B cell (primary cell): ENCODE measurements around the gene GRIK5. TPM values are rescaled to one million over a fixed set of nuclear protein-coding genes. Genes with fewer than 3 reads are reported as not detected.

ENCODE experiments used
- ATAC-seq: fragments of 200-7000 bp; cut with Tn5 transposase; one replicate; pipeline ENCODE4 v1.10.0; 2021; ENCODE audit warnings: low read depth, mild to moderate bottlenecking, moderate number of reproducible peaks, moderate library complexity
- CTCF ChIA-PET: fragments of 350-600 bp; sonication (Branson Sonifier 250); formaldehyde crosslinking; loops from one replicate; lab custom pipeline; 2021; ENCODE audit warnings: antibody characterized with exemption, inconsistent platforms; lab: Charles Lee
- POLR2A ChIA-PET: fragments of 350-600 bp; sonication (Branson Sonifier 250); formaldehyde crosslinking; loops from one replicate; lab custom pipeline; 2021; ENCODE audit warnings: antibody characterized with exemption; lab: Charles Lee
- DNase-seq: peaks from one replicate; pipeline ENCODE4 v3.0.0; 2013
- H2AFZ ChIP-seq: 2 replicates; pipeline ENCODE4 v1.6.1; 2012; ENCODE audit warnings: mild to moderate bottlenecking, low read depth, low read length; ENCODE audit not compliant: insufficient read depth, poor library complexity, severe bottlenecking
- H3K27ac ChIP-seq, 2 donors: 1 replicate in 1 of 2; 2 replicates in 1 of 2; pipeline ENCODE4 v1.5.1; 2012 to 2013; ENCODE audit warnings: low read length in 2 of 2, mild to moderate bottlenecking in 2 of 2, moderate library complexity in 1 of 2
- H3K27me3 ChIP-seq, 4 experiments: fragments of 200-600 bp in 1 of 4; sonication (generic) in 1 of 4; replicated peaks in 1 of 4; 1 replicate in 2 of 4; 2 replicates in 2 of 4; pipeline versions ENCODE4 v1.6.1 to v1.7.0; 2013 to 2016; ENCODE audit warnings: low read length in 3 of 4, mild to moderate bottlenecking in 2 of 4, mixed read lengths in 1 of 4, moderate library complexity in 1 of 4; ENCODE audit not compliant: insufficient read depth in 4 of 4, control insufficient read depth in 3 of 4; ENCODE audit errors: control extremely low read depth in 1 of 4
- H3K36me3 ChIP-seq, 2 experiments: replicated peaks in 1 of 2; 1 replicate in 1 of 2; 2 replicates in 1 of 2; pipeline versions ENCODE4 v1.6.1 to v1.7.1; 2013; ENCODE audit warnings: low read length in 1 of 2; ENCODE audit not compliant: insufficient read depth in 2 of 2, control insufficient read depth in 1 of 2; ENCODE audit errors: control extremely low read depth in 1 of 2, extremely low read depth in 1 of 2
- H3K4me1 ChIP-seq, 2 donors: fragments of 200-600 bp in 1 of 2; sonication (generic) in 1 of 2; 1 replicate in 1 of 2; 2 replicates in 1 of 2; pipeline versions ENCODE4 v1.5.1 to v1.6.1; 2013 to 2017; ENCODE audit warnings: low read length in 2 of 2; ENCODE audit not compliant: control insufficient read depth in 2 of 2, insufficient read depth in 2 of 2
- H3K4me2 ChIP-seq: replicated peaks from 2 replicates; pipeline ENCODE3; 2012; ENCODE audit warnings: mild to moderate bottlenecking, low read depth, low read length; ENCODE audit not compliant: poor library complexity, severe bottlenecking
- H3K4me3 ChIP-seq, 5 experiments: fragments of 200-600 bp in 1 of 5; sonication (generic) in 1 of 5; 1 replicate in 3 of 5; 2 replicates in 2 of 5; pipeline versions ENCODE4 v1.5.1 to v1.7.0; 2011 to 2016; ENCODE audit warnings: low read length in 4 of 5, mild to moderate bottlenecking in 4 of 5, low read depth in 2 of 5, control low read depth in 1 of 5, moderate library complexity in 1 of 5; ENCODE audit not compliant: insufficient read depth in 1 of 5; ENCODE audit errors: control extremely low read depth in 1 of 5, extremely low read depth in 1 of 5
- H3K79me2 ChIP-seq: fragments of 200-600 bp; sonication (generic); one replicate; pipeline ENCODE4 v1.6.0; 2016; ENCODE audit warnings: low read length; ENCODE audit not compliant: control insufficient read depth, insufficient read depth
- H3K9ac ChIP-seq: fragments of 200-600 bp; sonication (generic); 2 replicates; pipeline ENCODE4 v1.6.1; 2017; ENCODE audit warnings: mild to moderate bottlenecking, low read length, moderate library complexity
- H3K9me3 ChIP-seq, 3 donors: one replicate each; pipeline versions ENCODE4 v1.6.1 to v1.7.1; 2013; ENCODE audit warnings: low read length in 2 of 3; ENCODE audit not compliant: control insufficient read depth in 2 of 3, insufficient read depth in 1 of 3; ENCODE audit errors: control extremely low read depth in 1 of 3
- H4K20me1 ChIP-seq: 2 replicates; pipeline ENCODE4 v1.6.0; 2012; ENCODE audit warnings: mild to moderate bottlenecking, low read length; ENCODE audit not compliant: insufficient read depth, control insufficient read depth, poor library complexity, severe bottlenecking
- H3K27ac Mint-ChIP-seq: one replicate; pipeline ENCODE4 v1.8.0; 2021; ENCODE audit warnings: mixed read lengths
- H3K27me3 Mint-ChIP-seq: one replicate; pipeline ENCODE4 v1.8.0; 2021; ENCODE audit warnings: mixed read lengths
- H3K4me1 Mint-ChIP-seq: one replicate; pipeline ENCODE4 v1.8.0; 2021; ENCODE audit warnings: mixed read lengths
- H3K4me3 Mint-ChIP-seq: one replicate; pipeline ENCODE4 v1.8.0; 2021; ENCODE audit warnings: mixed read lengths
- H3K9me3 Mint-ChIP-seq: one replicate; pipeline ENCODE4 v1.8.0; 2022; ENCODE audit warnings: mixed read lengths; ENCODE audit not compliant: insufficient read depth
- EZH2 ChIP-seq: IDR thresholded peaks from 2 replicates; pipeline ENCODE4 v1.6.1; 2012; ENCODE audit warnings: borderline replicate concordance, low read depth, mild to moderate bottlenecking, moderate library complexity, low read length; ENCODE audit not compliant: insufficient read depth, poor library complexity, severe bottlenecking
- WGBS: methylation state at CpG from one replicate; pipeline ENCODE4 v1.1.5; 2013; ENCODE audit warnings: missing lambda C conversion rate; ENCODE audit not compliant: insufficient coverage; 5-methylcytosine and 5-hydroxymethylcytosine counted together
- intact Hi-C: fragments of 100-400 bp; cut with micrococcal nuclease; formaldehyde crosslinking; loops from one replicate; pipeline ENCODE4 v1.10.0; 2022
- polyA plus RNA-seq: library from polyadenylated mRNA; depleted of rRNA; stranded (reverse); fragments of >200 nt; gene quantifications from 2 replicates; pipeline ENCODE4 v1.2.3, GENCODE V29; 2012
- total RNA-seq, 2 donors: library from RNA; stranded (reverse); fragments of 120-200 nt in 1 of 2; gene quantifications; 1 replicate in 1 of 2; 2 replicates in 1 of 2; pipeline versions ENCODE4 v1.2.3 to v1.2.4, GENCODE V29; 2013 to 2022
- TF ChIP-seq, protein P1 (sequence below): fragments of 200-600 bp; IDR thresholded peaks from one replicate; pipeline ENCODE4 v1.8.0; 2022; ENCODE audit warnings: antibody characterized with exemption, mild to moderate bottlenecking

Gene GRIK5
- total and polyA plus RNA-seq, 2 donors (not counting 1 experiment from before 2014, with no cell fraction given) = 0.09 to 0.27 TPM

GRCh38 chr19:42078538-42079275 lies 8.7 kb upstream of the GRIK5 start:
- Histone ChIP-seq H3K4me3 (no peak overlapping the region), H3K79me2 (peaks cover 40% of the 10 kb centered on the region), H2AFZ (no peak overlapping the region), H3K27ac (no peak overlapping the region), H3K9ac (no peak overlapping the region), H3K4me1 (peaks cover 20 to 23% of the 10 kb centered on the region in 2 donors), H3K36me3 (peaks cover 4 to 46% of the 10 kb centered on the region in 2 experiments), H4K20me1 (peaks cover 43% of the 10 kb centered on the region), H3K9me3 (no peaks in the 10 kb centered on the region), H3K4me2 (no peak overlapping the region), H3K27me3 (no peaks in the 10 kb centered on the region)
- Mint-ChIP-seq H3K4me1 (peaks cover 42% of the 10 kb centered on the region), H3K27ac (peak overlapping the region; percentile 75), H3K9me3 (no peaks in the 10 kb centered on the region), H3K27me3 (no peaks in the 10 kb centered on the region), H3K4me3 (peak overlapping the region; percentile 97)
- TF ChIP-seq, protein P1, sequence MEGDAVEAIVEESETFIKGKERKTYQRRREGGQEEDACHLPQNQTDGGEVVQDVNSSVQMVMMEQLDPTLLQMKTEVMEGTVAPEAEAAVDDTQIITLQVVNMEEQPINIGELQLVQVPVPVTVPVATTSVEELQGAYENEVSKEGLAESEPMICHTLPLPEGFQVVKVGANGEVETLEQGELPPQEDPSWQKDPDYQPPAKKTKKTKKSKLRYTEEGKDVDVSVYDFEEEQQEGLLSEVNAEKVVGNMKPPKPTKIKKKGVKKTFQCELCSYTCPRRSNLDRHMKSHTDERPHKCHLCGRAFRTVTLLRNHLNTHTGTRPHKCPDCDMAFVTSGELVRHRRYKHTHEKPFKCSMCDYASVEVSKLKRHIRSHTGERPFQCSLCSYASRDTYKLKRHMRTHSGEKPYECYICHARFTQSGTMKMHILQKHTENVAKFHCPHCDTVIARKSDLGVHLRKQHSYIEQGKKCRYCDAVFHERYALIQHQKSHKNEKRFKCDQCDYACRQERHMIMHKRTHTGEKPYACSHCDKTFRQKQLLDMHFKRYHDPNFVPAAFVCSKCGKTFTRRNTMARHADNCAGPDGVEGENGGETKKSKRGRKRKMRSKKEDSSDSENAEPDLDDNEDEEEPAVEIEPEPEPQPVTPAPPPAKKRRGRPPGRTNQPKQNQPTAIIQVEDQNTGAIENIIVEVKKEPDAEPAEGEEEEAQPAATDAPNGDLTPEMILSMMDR = no peak
- TF ChIP-seq EZH2 = no peak
- ChIA-PET CTCF (interaction anchor here (0.6 to 0.7 kb wide), 2 partner anchors 12 to 323 kb away, joined by 3 to 5 read pairs; no protein-coding TSS in a partner anchor), POLR2A (interaction anchor here (0.6 kb wide), 1 partner anchor 115 kb away, joined by 4 read pairs; no protein-coding TSS in a partner anchor)
- 92% methylated on average over 15 of the region's 15 CpGs for WGBS
- intact Hi-C loops = loop anchor here (5.0 kb wide), 2 partner anchors 196 to 319 kb away; partner anchors contain the start of gene ARHGEF1
- ATAC-seq = no peak
- DNase-seq = no peak

DNA sequence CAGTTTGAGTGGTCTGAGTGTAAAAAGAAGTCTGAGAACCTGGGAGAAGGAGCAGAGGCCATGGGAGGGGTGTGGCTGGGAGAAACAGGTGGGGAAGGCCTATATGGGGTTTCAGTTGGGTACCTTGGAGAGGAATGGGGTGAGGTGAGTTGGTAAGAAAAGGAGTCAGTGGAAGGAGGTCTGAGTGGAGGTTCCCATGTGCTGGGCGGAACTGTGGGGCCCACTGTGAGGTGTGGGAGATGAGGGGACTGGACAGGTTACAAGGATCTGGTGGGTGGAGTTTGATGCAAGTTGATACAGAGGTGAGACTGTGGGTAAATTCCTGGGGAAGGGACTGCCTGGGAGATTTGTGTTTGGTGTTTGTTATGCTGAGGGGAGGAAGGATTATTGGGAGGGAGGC lies 8.1 kb upstream of the GRIK5 start:
- H3K27ac Mint-ChIP-seq = peak overlapping the region; percentile 75
- ChIA-PET CTCF (no interaction called here), POLR2A (interaction anchor here (0.6 kb wide), 1 partner anchor 114 kb away, joined by 4 read pairs; no protein-coding TSS in a partner anchor)
- Histone ChIP-seq H3K9ac (no peak overlapping the region), H3K4me3 (no peak overlapping the region), H3K9me3 (no peaks in the 10 kb centered on the region), H3K36me3 (peaks cover 4 to 40% of the 10 kb centered on the region in 2 experiments), H3K79me2 (peaks cover 40% of the 10 kb centered on the region), H3K27ac (peak overlapping the region in 1 of 2 donors; percentile 78), H2AFZ (no peak overlapping the region), H3K4me2 (no peak overlapping the region), H3K27me3 (no peaks in the 10 kb centered on the region), H4K20me1 (peaks cover 43% of the 10 kb centered on the region), H3K4me1 (peaks cover 20 to 23% of the 10 kb centered on the region in 2 donors)
- peak overlapping the region; percentile 97 for H3K4me3 Mint-ChIP-seq
- ATAC-seq (no peak), DNase-seq (no peak)
- 93% methylated on average over 1 of the region's 1 CpG for WGBS
- H3K4me1 Mint-ChIP-seq = peaks cover 42% of the 10 kb centered on the region
- no peak for TF ChIP-seq EZH2
- TF ChIP-seq, protein P1 = no peak
- intact Hi-C loops = loop anchor here (5.0 kb wide), 2 partner anchors 196 to 319 kb away; partner anchors contain the start of gene ARHGEF1
- H3K9me3 Mint-ChIP-seq = no peaks in the 10 kb centered on the region
- H3K27me3 Mint-ChIP-seq = no peaks in the 10 kb centered on the region
